HEK293 (cell line): ENCODE measurements around the gene ARHGAP4.
A peak's percentile ranks its signal among the peaks of the same experiment; 100 is the strongest.

Experiments used
- EGR2 ChIP-seq: fragments of 450-650 bp; formaldehyde crosslinking; IDR thresholded peaks from 2 replicates; pipeline ENCODE4 v1.5.1; 2016; ENCODE audit warnings: low read depth, missing biosample characterization, missing genetic modification characterization
- HOXA7 ChIP-seq: sonication (generic); formaldehyde crosslinking; IDR thresholded peaks from 2 replicates; pipeline ENCODE4 v1.8.1; 2022; ENCODE audit warnings: missing genetic modification reagents, borderline replicate concordance
- KLF10 ChIP-seq: fragments of 450-650 bp; IDR thresholded peaks from 2 replicates; pipeline ENCODE4 v1.5.1; 2018; ENCODE audit warnings: missing biosample characterization, mild to moderate bottlenecking, missing genetic modification characterization
- KLF8 ChIP-seq: fragments of 450-650 bp; formaldehyde crosslinking; IDR thresholded peaks from 2 replicates; pipeline ENCODE4 v1.5.1; 2016; ENCODE audit warnings: missing biosample characterization, missing genetic modification characterization
- ZNF112 ChIP-seq: fragments of 450-650 bp; formaldehyde crosslinking; IDR thresholded peaks from 2 replicates; pipeline ENCODE4 v1.5.0; 2017; ENCODE audit warnings: missing biosample characterization, missing genetic modification characterization
- ZNF121 ChIP-seq: fragments of 450-650 bp; formaldehyde crosslinking; IDR thresholded peaks from 2 replicates; pipeline ENCODE4 v1.5.1; 2016; ENCODE audit warnings: missing biosample characterization, missing genetic modification characterization
- ZNF133 ChIP-seq: fragments of 450-650 bp; formaldehyde crosslinking; IDR thresholded peaks from 2 replicates; pipeline ENCODE4 v1.5.1; 2016; ENCODE audit warnings: missing biosample characterization, missing genetic modification characterization
- ZNF394 ChIP-seq: fragments of 450-650 bp; formaldehyde crosslinking; IDR thresholded peaks from 2 replicates; pipeline ENCODE4 v1.5.1; 2016; ENCODE audit warnings: missing biosample characterization, missing genetic modification characterization, mild to moderate bottlenecking, moderate library complexity, borderline replicate concordance
- ZNF501 ChIP-seq: fragments of 450-650 bp; formaldehyde crosslinking; IDR thresholded peaks from 2 replicates; pipeline ENCODE4 v1.5.1; 2016; ENCODE audit warnings: missing biosample characterization, missing genetic modification characterization
- ZNF629 ChIP-seq: fragments of 450-650 bp; formaldehyde crosslinking; IDR thresholded peaks from 2 replicates; pipeline ENCODE4 v1.5.1; 2017; ENCODE audit warnings: missing biosample characterization, missing genetic modification characterization
- TF ChIP-seq, protein P1 (sequence below): fragments of 450-650 bp; formaldehyde crosslinking; IDR thresholded peaks from 2 replicates; pipeline ENCODE4 v1.5.1; 2016; ENCODE audit warnings: missing biosample characterization, missing genetic modification characterization
- TF ChIP-seq, protein P2 (sequence below): fragments of 450-650 bp; formaldehyde crosslinking; IDR thresholded peaks from 2 replicates; pipeline ENCODE4 v1.5.1; 2016; ENCODE audit warnings: missing biosample characterization, missing genetic modification characterization
- TF ChIP-seq, protein P3 (sequence below): fragments of 450-650 bp; formaldehyde crosslinking; IDR thresholded peaks from 2 replicates; pipeline ENCODE4 v1.5.1; 2016; ENCODE audit warnings: missing biosample characterization, missing genetic modification characterization
- TF ChIP-seq, protein P4 (sequence below): fragments of 450-650 bp; formaldehyde crosslinking; conservative IDR thresholded peaks from 2 replicates; pipeline ENCODE4 v1.5.1; 2016; ENCODE audit warnings: low read depth, missing biosample characterization, missing genetic modification characterization
- TF ChIP-seq, protein P5 (sequence below): fragments of 450-650 bp; formaldehyde crosslinking; IDR thresholded peaks from 2 replicates; pipeline ENCODE4 v1.5.1; 2016; ENCODE audit warnings: missing biosample characterization, missing genetic modification characterization
- TF ChIP-seq, protein P6 (sequence below): fragments of 450-650 bp; formaldehyde crosslinking; IDR thresholded peaks from 2 replicates; pipeline ENCODE4 v1.5.0; 2017; ENCODE audit warnings: missing biosample characterization, missing genetic modification characterization, borderline replicate concordance
- TF ChIP-seq, protein P7 (sequence below): fragments of 450-650 bp; formaldehyde crosslinking; IDR thresholded peaks from 2 replicates; pipeline ENCODE4 v1.5.1; 2016; ENCODE audit warnings: missing biosample characterization, missing genetic modification characterization
- TF ChIP-seq, protein P8 (sequence below): fragments of 450-650 bp; formaldehyde crosslinking; IDR thresholded peaks from 2 replicates; pipeline ENCODE4 v1.5.1; 2017; ENCODE audit warnings: missing biosample characterization, missing genetic modification characterization

ARHGAP4 gene

DNA sequence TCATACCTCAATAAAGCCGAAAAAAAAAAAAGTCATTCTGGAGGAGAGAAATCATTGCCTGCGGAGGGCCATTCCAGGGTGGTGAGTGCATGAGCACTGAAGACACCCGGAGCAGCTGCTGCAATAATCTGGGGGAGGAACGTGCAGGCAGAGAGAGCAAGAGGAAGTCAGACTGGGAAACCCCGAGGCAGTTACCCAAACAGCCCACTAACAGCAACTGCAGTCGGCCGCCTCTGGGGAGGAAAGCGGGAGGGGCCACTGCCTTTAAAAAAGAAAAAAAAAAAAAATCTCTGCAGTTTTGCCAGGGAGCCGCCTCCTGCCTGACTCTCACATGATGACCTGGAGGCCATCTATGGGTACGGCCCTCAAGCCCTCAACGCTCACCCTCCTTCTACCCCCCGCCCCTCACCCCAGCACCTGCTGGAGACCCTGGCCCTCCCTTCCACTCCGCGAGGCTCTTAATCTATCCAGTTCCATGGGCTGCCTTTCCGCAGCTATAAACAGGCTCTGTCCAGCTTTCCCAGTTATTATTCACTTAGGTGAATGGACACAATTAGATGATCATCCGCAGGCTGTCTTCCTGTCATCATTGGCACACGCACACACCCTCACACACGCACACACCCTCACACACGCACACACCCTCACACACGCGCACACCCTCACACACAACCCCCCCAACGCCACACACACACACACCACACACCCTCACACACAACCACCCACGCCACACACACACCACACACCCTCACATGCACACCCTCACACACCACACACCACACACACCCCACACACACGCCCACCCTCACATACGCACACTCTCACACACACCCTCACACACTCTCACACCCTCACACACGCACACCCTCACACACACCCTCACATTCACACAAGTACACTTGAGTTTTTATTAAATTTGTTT lies 25.0 kb downstream of the ARHGAP4 start (continued):
- TF ChIP-seq, protein P1, sequence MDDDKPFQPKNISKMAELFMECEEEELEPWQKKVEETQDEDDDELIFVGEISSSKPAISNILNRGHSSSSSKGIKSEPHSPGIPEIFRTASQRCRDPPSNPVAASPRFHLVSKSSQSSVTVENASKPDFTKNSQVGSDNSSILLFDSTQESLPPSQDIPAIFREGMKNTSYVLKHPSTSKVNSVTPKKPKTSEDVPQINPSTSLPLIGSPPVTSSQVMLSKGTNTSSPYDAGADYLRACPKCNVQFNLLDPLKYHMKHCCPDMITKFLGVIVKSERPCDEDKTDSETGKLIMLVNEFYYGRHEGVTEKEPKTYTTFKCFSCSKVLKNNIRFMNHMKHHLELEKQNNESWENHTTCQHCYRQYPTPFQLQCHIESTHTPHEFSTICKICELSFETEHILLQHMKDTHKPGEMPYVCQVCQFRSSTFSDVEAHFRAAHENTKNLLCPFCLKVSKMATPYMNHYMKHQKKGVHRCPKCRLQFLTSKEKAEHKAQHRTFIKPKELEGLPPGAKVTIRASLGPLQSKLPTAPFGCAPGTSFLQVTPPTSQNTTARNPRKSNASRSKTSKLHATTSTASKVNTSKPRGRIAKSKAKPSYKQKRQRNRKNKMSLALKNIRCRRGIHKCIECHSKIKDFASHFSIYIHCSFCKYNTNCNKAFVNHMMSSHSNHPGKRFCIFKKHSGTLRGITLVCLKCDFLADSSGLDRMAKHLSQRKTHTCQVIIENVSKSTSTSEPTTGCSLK (tag by site-specific recombination) = no peak
- TF ChIP-seq, protein P2, sequence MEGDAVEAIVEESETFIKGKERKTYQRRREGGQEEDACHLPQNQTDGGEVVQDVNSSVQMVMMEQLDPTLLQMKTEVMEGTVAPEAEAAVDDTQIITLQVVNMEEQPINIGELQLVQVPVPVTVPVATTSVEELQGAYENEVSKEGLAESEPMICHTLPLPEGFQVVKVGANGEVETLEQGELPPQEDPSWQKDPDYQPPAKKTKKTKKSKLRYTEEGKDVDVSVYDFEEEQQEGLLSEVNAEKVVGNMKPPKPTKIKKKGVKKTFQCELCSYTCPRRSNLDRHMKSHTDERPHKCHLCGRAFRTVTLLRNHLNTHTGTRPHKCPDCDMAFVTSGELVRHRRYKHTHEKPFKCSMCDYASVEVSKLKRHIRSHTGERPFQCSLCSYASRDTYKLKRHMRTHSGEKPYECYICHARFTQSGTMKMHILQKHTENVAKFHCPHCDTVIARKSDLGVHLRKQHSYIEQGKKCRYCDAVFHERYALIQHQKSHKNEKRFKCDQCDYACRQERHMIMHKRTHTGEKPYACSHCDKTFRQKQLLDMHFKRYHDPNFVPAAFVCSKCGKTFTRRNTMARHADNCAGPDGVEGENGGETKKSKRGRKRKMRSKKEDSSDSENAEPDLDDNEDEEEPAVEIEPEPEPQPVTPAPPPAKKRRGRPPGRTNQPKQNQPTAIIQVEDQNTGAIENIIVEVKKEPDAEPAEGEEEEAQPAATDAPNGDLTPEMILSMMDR (tag by site-specific recombination) = no peak
- TF ChIP-seq KLF10 (no peak), ZNF394 (no peak), ZNF112 (tag by site-specific recombination) (no peak), HOXA7 (no peak), EGR2 (tag by site-specific recombination) (peak; percentile 100), KLF8 (no peak), ZNF629 (tag by site-specific recombination) (no peak), ZNF501 (tag by site-specific recombination) (no peak), ZNF133 (no peak; the same call in 1 of the 2 replicates), ZNF121 (tag by site-specific recombination) (no peak)
- TF ChIP-seq, protein P3, sequence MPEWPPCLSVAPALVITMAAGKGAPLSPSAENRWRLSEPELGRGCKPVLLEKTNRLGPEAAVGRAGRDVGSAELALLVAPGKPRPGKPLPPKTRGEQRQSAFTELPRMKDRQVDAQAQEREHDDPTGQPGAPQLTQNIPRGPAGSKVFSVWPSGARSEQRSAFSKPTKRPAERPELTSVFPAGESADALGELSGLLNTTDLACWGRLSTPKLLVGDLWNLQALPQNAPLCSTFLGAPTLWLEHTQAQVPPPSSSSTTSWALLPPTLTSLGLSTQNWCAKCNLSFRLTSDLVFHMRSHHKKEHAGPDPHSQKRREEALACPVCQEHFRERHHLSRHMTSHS (tag by site-specific recombination) = peak; percentile 16; the same call in 1 of the 2 replicates
- TF ChIP-seq, protein P4, sequence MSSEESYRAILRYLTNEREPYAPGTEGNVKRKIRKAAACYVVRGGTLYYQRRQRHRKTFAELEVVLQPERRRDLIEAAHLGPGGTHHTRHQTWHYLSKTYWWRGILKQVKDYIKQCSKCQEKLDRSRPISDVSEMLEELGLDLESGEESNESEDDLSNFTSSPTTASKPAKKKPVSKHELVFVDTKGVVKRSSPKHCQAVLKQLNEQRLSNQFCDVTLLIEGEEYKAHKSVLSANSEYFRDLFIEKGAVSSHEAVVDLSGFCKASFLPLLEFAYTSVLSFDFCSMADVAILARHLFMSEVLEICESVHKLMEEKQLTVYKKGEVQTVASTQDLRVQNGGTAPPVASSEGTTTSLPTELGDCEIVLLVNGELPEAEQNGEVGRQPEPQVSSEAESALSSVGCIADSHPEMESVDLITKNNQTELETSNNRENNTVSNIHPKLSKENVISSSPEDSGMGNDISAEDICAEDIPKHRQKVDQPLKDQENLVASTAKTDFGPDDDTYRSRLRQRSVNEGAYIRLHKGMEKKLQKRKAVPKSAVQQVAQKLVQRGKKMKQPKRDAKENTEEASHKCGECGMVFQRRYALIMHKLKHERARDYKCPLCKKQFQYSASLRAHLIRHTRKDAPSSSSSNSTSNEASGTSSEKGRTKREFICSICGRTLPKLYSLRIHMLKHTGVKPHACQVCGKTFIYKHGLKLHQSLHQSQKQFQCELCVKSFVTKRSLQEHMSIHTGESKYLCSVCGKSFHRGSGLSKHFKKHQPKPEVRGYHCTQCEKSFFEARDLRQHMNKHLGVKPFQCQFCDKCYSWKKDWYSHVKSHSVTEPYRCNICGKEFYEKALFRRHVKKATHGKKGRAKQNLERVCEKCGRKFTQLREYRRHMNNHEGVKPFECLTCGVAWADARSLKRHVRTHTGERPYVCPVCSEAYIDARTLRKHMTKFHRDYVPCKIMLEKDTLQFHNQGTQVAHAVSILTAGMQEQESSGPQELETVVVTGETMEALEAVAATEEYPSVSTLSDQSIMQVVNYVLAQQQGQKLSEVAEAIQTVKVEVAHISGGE (tag by site-specific recombination) = no peak
- TF ChIP-seq, protein P5, sequence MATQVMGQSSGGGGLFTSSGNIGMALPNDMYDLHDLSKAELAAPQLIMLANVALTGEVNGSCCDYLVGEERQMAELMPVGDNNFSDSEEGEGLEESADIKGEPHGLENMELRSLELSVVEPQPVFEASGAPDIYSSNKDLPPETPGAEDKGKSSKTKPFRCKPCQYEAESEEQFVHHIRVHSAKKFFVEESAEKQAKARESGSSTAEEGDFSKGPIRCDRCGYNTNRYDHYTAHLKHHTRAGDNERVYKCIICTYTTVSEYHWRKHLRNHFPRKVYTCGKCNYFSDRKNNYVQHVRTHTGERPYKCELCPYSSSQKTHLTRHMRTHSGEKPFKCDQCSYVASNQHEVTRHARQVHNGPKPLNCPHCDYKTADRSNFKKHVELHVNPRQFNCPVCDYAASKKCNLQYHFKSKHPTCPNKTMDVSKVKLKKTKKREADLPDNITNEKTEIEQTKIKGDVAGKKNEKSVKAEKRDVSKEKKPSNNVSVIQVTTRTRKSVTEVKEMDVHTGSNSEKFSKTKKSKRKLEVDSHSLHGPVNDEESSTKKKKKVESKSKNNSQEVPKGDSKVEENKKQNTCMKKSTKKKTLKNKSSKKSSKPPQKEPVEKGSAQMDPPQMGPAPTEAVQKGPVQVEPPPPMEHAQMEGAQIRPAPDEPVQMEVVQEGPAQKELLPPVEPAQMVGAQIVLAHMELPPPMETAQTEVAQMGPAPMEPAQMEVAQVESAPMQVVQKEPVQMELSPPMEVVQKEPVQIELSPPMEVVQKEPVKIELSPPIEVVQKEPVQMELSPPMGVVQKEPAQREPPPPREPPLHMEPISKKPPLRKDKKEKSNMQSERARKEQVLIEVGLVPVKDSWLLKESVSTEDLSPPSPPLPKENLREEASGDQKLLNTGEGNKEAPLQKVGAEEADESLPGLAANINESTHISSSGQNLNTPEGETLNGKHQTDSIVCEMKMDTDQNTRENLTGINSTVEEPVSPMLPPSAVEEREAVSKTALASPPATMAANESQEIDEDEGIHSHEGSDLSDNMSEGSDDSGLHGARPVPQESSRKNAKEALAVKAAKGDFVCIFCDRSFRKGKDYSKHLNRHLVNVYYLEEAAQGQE (tag by site-specific recombination) = peak; percentile 80
- TF ChIP-seq, protein P6, sequence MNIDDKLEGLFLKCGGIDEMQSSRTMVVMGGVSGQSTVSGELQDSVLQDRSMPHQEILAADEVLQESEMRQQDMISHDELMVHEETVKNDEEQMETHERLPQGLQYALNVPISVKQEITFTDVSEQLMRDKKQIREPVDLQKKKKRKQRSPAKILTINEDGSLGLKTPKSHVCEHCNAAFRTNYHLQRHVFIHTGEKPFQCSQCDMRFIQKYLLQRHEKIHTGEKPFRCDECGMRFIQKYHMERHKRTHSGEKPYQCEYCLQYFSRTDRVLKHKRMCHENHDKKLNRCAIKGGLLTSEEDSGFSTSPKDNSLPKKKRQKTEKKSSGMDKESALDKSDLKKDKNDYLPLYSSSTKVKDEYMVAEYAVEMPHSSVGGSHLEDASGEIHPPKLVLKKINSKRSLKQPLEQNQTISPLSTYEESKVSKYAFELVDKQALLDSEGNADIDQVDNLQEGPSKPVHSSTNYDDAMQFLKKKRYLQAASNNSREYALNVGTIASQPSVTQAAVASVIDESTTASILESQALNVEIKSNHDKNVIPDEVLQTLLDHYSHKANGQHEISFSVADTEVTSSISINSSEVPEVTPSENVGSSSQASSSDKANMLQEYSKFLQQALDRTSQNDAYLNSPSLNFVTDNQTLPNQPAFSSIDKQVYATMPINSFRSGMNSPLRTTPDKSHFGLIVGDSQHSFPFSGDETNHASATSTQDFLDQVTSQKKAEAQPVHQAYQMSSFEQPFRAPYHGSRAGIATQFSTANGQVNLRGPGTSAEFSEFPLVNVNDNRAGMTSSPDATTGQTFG (tag by site-specific recombination) = peak; percentile 72; the same call in 1 of the 2 replicates
- TF ChIP-seq, protein P7, sequence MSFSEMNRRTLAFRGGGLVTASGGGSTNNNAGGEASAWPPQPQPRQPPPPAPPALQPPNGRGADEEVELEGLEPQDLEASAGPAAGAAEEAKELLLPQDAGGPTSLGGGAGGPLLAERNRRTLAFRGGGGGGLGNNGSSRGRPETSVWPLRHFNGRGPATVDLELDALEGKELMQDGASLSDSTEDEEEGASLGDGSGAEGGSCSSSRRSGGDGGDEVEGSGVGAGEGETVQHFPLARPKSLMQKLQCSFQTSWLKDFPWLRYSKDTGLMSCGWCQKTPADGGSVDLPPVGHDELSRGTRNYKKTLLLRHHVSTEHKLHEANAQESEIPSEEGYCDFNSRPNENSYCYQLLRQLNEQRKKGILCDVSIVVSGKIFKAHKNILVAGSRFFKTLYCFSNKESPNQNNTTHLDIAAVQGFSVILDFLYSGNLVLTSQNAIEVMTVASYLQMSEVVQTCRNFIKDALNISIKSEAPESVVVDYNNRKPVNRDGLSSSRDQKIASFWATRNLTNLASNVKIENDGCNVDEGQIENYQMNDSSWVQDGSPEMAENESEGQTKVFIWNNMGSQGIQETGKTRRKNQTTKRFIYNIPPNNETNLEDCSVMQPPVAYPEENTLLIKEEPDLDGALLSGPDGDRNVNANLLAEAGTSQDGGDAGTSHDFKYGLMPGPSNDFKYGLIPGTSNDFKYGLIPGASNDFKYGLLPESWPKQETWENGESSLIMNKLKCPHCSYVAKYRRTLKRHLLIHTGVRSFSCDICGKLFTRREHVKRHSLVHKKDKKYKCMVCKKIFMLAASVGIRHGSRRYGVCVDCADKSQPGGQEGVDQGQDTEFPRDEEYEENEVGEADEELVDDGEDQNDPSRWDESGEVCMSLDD = no peak; the same call in 1 of the 2 replicates
- TF ChIP-seq, protein P8, sequence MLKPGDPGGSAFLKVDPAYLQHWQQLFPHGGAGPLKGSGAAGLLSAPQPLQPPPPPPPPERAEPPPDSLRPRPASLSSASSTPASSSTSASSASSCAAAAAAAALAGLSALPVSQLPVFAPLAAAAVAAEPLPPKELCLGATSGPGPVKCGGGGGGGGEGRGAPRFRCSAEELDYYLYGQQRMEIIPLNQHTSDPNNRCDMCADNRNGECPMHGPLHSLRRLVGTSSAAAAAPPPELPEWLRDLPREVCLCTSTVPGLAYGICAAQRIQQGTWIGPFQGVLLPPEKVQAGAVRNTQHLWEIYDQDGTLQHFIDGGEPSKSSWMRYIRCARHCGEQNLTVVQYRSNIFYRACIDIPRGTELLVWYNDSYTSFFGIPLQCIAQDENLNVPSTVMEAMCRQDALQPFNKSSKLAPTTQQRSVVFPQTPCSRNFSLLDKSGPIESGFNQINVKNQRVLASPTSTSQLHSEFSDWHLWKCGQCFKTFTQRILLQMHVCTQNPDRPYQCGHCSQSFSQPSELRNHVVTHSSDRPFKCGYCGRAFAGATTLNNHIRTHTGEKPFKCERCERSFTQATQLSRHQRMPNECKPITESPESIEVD (tag by site-specific recombination) = no peak
